ENCODE data around the gene TMEM63C. TPM values are rescaled to one million over a fixed set of nuclear protein-coding genes. Genes with fewer than 3 reads are reported as not detected.

Gene TMEM63C
- polyA plus RNA-seq, 1 donor from 2014 or later, result 0.24 TPM

DNA sequence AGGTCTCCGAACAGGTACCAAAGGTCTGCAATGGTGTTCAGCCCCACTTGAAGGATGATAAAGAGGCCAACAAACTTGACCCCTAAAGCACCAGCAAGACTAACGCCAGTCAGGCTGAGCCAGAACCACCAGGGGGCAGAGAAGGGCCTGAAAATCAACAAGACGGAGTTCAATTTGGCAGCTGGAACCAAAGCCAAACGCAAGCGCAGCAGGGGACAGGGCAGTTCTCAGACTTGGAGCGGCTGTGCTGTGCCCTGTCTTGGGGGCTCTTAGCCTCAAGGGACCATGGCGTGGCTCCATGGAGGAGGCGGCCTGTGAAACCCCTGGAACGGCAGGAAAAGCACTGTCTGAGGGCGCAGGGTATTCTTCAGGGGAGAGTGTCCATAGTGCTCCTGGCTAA, 119.5 kb downstream of the TMEM63C start:
- peaks cover 0 to 2% (median 0%) of the 10 kb centered on the region in 3 donors for H3K4me1 Mint-ChIP-seq
- no peaks in the 10 kb centered on the region for H3K9me3 Mint-ChIP-seq
- no peaks in the 10 kb centered on the region for H3K27me3 Mint-ChIP-seq
- no peak overlapping the region for H3K4me3 Mint-ChIP-seq
- peak overlapping the region in 1 of 3 donors; percentile 26 for H3K27ac Mint-ChIP-seq
- H3K36me3 Mint-ChIP-seq, result peaks cover 8% of the 10 kb centered on the region

DNA sequence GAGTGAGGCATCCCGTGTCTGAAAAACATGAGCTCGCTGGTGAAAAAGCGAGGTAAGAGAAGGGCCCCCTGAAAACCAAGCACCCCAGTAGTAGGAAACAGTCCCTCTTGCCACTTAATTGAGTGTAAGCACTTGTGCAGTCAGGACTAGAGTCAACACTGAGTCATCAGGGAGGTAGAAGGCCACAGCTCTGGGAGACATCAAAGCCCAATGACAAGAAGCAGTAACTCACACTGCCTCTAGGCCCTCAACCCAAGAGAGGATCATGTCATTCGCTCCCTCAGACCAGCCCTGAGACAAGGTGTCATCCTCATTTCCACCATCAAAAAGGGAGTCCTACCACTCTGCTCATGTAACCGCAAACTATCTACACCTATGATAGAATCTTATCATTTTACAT, 121.3 kb downstream of the TMEM63C start:
- H3K4me3 Mint-ChIP-seq, result no peak overlapping the region
- H3K4me1 Mint-ChIP-seq, result peaks cover 0 to 4% (median 2%) of the 10 kb centered on the region in 3 donors
- no peak overlapping the region for H3K27ac Mint-ChIP-seq
- peaks cover 5% of the 10 kb centered on the region for H3K36me3 Mint-ChIP-seq
- no peaks in the 10 kb centered on the region for H3K9me3 Mint-ChIP-seq
- no peaks in the 10 kb centered on the region for H3K27me3 Mint-ChIP-seq

GRCh38 chr14:77303417-77304156, 122.0 kb downstream of the TMEM63C start:
- H3K4me1 Mint-ChIP-seq, result peaks cover 0 to 4% (median 2%) of the 10 kb centered on the region in 3 donors
- H3K27me3 Mint-ChIP-seq, result no peaks in the 10 kb centered on the region
- no peak overlapping the region for H3K4me3 Mint-ChIP-seq
- H3K9me3 Mint-ChIP-seq, result no peaks in the 10 kb centered on the region
- H3K27ac Mint-ChIP-seq, result peak overlapping the region in 1 of 3 donors; percentile 29
- H3K36me3 Mint-ChIP-seq, result peaks cover 3% of the 10 kb centered on the region

GRCh38 chr14:77305696-77306095, 124.1 kb downstream of the TMEM63C start:
- Mint-ChIP-seq H3K27ac (no peak overlapping the region), H3K36me3 (peaks cover 2% of the 10 kb centered on the region), H3K4me3 (no peak overlapping the region)

DNA sequence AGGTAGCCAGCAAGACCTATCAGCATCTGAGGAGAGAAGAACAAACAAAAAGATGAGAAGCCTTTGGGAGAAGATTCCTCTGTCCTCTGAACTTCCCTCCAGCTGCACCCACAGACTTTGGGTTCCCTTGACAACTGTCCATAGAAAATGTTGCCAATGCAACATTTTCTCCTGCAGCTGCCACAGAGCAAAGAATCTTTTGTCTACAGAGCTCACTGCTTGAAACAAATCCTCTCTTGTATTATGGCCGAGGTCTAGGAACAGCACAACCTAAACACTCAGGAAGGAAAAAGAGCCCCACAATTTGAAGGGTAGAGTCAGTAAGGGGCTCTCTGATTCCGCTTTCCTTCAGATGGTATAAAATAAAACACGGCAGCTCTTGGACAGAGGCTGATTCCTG, 124.8 kb downstream of the TMEM63C start:
- H3K27me3 Mint-ChIP-seq, result no peaks in the 10 kb centered on the region
- H3K9me3 Mint-ChIP-seq, result no peaks in the 10 kb centered on the region
- H3K4me1 Mint-ChIP-seq, result peaks cover 2 to 6% (median 4%) of the 10 kb centered on the region in 3 donors
- no peak overlapping the region for H3K27ac Mint-ChIP-seq
- H3K4me3 Mint-ChIP-seq, result no peak overlapping the region
- peaks cover 2% of the 10 kb centered on the region for H3K36me3 Mint-ChIP-seq

More at GRCh38 chr14:77305696-77306095, 124.1 kb downstream of the TMEM63C start:
- Mint-ChIP-seq H3K4me1 (peaks cover 2 to 8% (median 4%) of the 10 kb centered on the region in 3 donors), H3K9me3 (no peaks in the 10 kb centered on the region), H3K27me3 (no peaks in the 10 kb centered on the region)

DNA sequence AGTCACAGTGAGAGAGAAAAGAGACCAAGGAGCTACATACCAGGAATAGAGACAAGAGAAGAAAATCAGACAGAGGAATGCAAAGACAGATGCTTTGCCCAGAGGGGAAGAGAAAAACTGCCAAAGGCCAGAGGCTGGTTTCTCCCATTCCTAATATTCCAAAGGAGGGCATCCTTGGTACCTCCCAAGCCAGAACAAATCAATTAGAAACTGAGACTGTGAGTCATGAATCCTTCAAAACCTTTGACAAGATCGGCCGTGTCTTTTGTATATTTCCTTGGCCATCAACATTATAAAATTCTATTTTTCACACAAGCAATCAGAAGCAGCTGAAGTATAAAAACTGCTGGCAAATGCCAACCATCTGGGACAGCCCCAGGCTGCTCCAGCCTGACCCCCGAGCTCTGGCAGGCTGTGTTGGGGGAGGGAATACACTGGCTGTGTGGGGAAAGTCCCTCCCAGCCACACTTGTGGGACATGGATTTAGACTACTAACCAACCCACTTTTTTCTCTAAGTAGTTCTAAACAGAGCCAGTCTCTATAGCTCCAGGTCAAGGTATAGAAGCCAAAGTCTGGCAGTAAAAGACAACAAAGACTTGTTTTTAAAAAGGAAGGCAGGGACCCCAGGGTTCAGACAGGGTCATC, 125.4 kb downstream of the TMEM63C start:
- Mint-ChIP-seq H3K27me3 (no peaks in the 10 kb centered on the region), H3K4me3 (peak overlapping the region in 1 of 4 donors; percentile 56), H3K9me3 (no peaks in the 10 kb centered on the region), H3K4me1 (peaks cover 2 to 6% (median 4%) of the 10 kb centered on the region in 3 donors), H3K27ac (no peak overlapping the region), H3K36me3 (peaks cover 2% of the 10 kb centered on the region)

Other genes with a start within 250 kb of the TMEM63C start
- gene IRF2BPL, start 153.1 kb upstream of the TMEM63C start, polyA plus RNA-seq, result 2.6 TPM
- gene CIPC, start 83.5 kb upstream of the TMEM63C start, polyA plus RNA-seq, result 14.7 TPM
- gene ZDHHC22, start 40.0 kb upstream of the TMEM63C start, polyA plus RNA-seq, result not detected
- not detected for gene NGB, start 89.4 kb downstream of the TMEM63C start, polyA plus RNA-seq
- gene POMT2, start 139.1 kb downstream of the TMEM63C start, polyA plus RNA-seq, result 2.3 TPM
- gene GSTZ1, start 139.2 kb downstream of the TMEM63C start, polyA plus RNA-seq, result 15.4 TPM
- gene TMED8, start 195.3 kb downstream of the TMEM63C start, polyA plus RNA-seq, result 18.9 TPM
- 0.08 TPM for gene SAMD15, start 195.6 kb downstream of the TMEM63C start, polyA plus RNA-seq
- 0.34 TPM for gene NOXRED1, start 241.7 kb downstream of the TMEM63C start, polyA plus RNA-seq